Type B pancreatic cell (in vitro differentiated cells): ENCODE results near the gene CYB561D2. TPM values are rescaled to one million over a fixed set of nuclear protein-coding genes. Genes with fewer than 3 reads are reported as not detected.

Experiments used
- DNase-seq: peaks from one replicate; pipeline ENCODE4 v3.0.0; 2021; ENCODE audit warnings: mixed read lengths; ENCODE audit not compliant: unreplicated experiment; ENCODE audit errors: extremely low spot score
- H3K27ac Mint-ChIP-seq: 2 replicates; pipeline ENCODE4 v1.8.0; 2021; ENCODE audit warnings: mild to moderate bottlenecking, mixed read lengths
- H3K27me3 Mint-ChIP-seq: 2 replicates; pipeline ENCODE4 v1.8.0; 2021; ENCODE audit warnings: mixed read lengths
- H3K36me3 Mint-ChIP-seq: 2 replicates; pipeline ENCODE4 v1.8.0; 2021; ENCODE audit warnings: mixed read lengths
- H3K4me1 Mint-ChIP-seq: one replicate; pipeline ENCODE4 v1.8.0; 2021; ENCODE audit warnings: mixed read lengths; ENCODE audit not compliant: unreplicated experiment
- H3K4me3 Mint-ChIP-seq: 2 replicates; pipeline ENCODE4 v1.8.0; 2021; ENCODE audit warnings: mild to moderate bottlenecking, mixed read lengths
- H3K9me3 Mint-ChIP-seq: 2 replicates; pipeline ENCODE4 v1.8.0; 2021; ENCODE audit warnings: mixed read lengths
- CTCF ChIP-seq: fragments of 200-600 bp; sonication (generic); conservative IDR thresholded peaks from 2 replicates; pipeline ENCODE4 v1.5.0; 2021; ENCODE audit warnings: antibody characterized with exemption, mild to moderate bottlenecking
- total RNA-seq: library from RNA; stranded (reverse); gene quantifications from 2 replicates; pipeline ENCODE4 v1.2.1, GENCODE V29; 2021; ENCODE audit warnings: low replicate concordance

Gene CYB561D2
- total RNA-seq, 1 donor from 2014 or later = 10.1 TPM

- TF ChIP-seq CTCF = no peak
- H3K4me1 Mint-ChIP-seq = peaks cover 22% of the 10 kb centered on the region
- H3K4me3 Mint-ChIP-seq = peak overlapping the region; percentile 20
- H3K27ac Mint-ChIP-seq = no peak overlapping the region
- DNase-seq = no peak
- H3K36me3 Mint-ChIP-seq = peaks cover under 1% of the 10 kb centered on the region
- peaks cover 65% of the 10 kb centered on the region for H3K27me3 Mint-ChIP-seq
- H3K9me3 Mint-ChIP-seq = no peaks in the 10 kb centered on the region
Measured at GRCh38 chr3:50341537-50341936, 9.1 kb upstream of the CYB561D2 start.

GRCh38 chr3:50341996-50342650, 8.5 kb upstream of the CYB561D2 start:
- H3K4me3 Mint-ChIP-seq = peak overlapping the region; percentile 22
- H3K27me3 Mint-ChIP-seq = peaks cover 65% of the 10 kb centered on the region
- no peak overlapping the region for H3K27ac Mint-ChIP-seq
- no peak for TF ChIP-seq CTCF
- no peak for DNase-seq
- H3K9me3 Mint-ChIP-seq = no peaks in the 10 kb centered on the region
- no peaks in the 10 kb centered on the region for H3K36me3 Mint-ChIP-seq
- H3K4me1 Mint-ChIP-seq = peaks cover 20% of the 10 kb centered on the region

- DNase-seq = no peak
- Mint-ChIP-seq H3K27me3 (peaks cover 65% of the 10 kb centered on the region), H3K27ac (no peak overlapping the region), H3K4me1 (peaks cover 22% of the 10 kb centered on the region), H3K36me3 (no peaks in the 10 kb centered on the region), H3K4me3 (no peak overlapping the region), H3K9me3 (no peaks in the 10 kb centered on the region)
- no peak for TF ChIP-seq CTCF
Measured at GRCh38 chr3:50342813-50343633, 7.6 kb upstream of the CYB561D2 start.

- Mint-ChIP-seq H3K36me3 (no peaks in the 10 kb centered on the region), H3K4me1 (peaks cover 12% of the 10 kb centered on the region), H3K4me3 (peak overlapping the region; percentile 83), H3K9me3 (no peaks in the 10 kb centered on the region), H3K27me3 (peaks cover 49% of the 10 kb centered on the region), H3K27ac (no peak overlapping the region)
- no peak for TF ChIP-seq CTCF
- no peak for DNase-seq
Measured at GRCh38 chr3:50345008-50345407, 5.7 kb upstream of the CYB561D2 start.

- Mint-ChIP-seq H3K4me1 (peaks cover 18% of the 10 kb centered on the region), H3K27me3 (peaks cover 45% of the 10 kb centered on the region), H3K4me3 (peak within 1 kb of the TSS; percentile 83), H3K27ac (peak within 1 kb of the TSS; percentile 79), H3K9me3 (no peaks in the 10 kb centered on the region), H3K36me3 (no peaks in the 10 kb centered on the region)
- DNase-seq = no peak
- TF ChIP-seq CTCF = no peak
Measured at GRCh38 chr3:50345586-50346234, 5.0 kb upstream of the CYB561D2 start, which contains the start of gene ZMYND10. Gene ZMYND10 (minus strand): TSS chr3:50345732. CDS start chr3:50345579, 153 bp downstream.
